ENCODE results near the gene LYPD5.

- TF ChIP-seq MAX (CRISPR knock-in tag; IDR thresholded peaks at IDR 0.05), result no peak
- no peak for TF ChIP-seq CTCF (IDR thresholded peaks at IDR 0.05)
- no peak for TF ChIP-seq ATF1 (CRISPR knock-in tag; IDR thresholded peaks at IDR 0.05)
- no peak for TF ChIP-seq ZNF121 (CRISPR knock-in tag; IDR thresholded peaks at IDR 0.05)
- no peak for TF ChIP-seq SP1 (CRISPR knock-in tag; conservative IDR thresholded peaks at IDR 0.05)
Observed at GRCh38 chr19:43751466-43752220, 50.6 kb downstream of the LYPD5 start.

All from WTC11 (cell line).